HUDEP-2 (cell line): ENCODE results near the gene ARHGAP21.
"Not testable (repeated sequence)": the region's sequence is repeated elsewhere in the genome, so short reads cannot be mapped to it uniquely, and the experiment has no call there.

Experiments
- DNase-seq, 76 experiments: peaks; one replicate each; lab custom pipeline; 2025; ENCODE audit not compliant: unreplicated experiment in 76 of 76; lab: John Stamatoyannopoulos, UW

Gene ARHGAP21

DNA sequence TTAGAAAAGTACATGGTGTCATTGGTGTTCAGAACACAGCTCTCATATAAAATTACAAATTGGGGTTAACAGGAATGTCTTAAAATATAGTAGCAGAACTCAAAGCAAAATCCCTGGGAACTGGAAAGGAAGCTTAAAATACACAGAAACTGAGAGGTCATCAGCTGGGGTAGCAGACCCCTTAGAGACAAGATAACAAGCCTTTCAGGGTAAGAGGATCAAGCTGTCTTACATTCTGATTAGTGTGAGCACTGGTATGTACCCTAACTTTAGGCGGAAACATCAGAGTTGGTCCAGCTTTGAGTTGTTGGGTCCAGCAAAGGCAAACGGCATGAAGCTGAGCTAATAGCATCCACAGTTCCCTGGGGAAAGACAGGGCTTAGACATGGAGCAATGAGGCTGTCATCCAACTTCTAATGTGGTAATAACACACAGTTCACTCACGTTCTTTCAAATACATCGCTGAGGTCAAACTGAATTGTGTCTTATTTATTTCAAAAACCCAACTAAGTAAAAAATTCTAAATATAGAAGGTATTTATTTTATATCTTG is 32.6 kb downstream of the ARHGAP21 start:
- DNase-seq = no peak

DNA sequence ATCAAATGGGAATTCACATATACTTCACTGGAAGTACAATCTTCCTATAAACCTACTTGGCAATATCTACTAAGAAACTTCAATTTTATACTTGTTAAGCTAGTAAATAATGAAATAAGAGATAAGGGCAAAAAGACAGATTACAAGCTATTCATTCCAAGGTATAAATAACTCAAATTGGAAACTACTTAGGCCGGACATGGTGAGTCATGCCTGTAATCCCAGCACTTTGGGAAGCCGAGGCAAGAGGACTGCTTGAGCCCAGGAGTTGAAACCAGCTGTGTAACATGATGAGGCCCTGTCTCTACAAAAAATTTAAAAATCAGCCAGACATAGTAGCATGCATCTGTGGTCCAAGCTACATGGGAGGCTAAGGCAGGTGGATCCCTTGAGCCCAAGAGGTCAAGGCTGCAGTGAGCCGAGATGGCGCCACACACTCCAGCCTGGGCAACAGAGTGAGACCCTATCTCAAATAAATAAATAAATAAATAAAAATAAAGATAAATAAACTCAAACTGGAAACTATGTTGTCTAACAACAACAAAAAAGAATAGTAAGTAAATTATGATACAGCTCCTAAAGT is 37.6 kb downstream of the ARHGAP21 start:
- DNase-seq = no peak

DNA sequence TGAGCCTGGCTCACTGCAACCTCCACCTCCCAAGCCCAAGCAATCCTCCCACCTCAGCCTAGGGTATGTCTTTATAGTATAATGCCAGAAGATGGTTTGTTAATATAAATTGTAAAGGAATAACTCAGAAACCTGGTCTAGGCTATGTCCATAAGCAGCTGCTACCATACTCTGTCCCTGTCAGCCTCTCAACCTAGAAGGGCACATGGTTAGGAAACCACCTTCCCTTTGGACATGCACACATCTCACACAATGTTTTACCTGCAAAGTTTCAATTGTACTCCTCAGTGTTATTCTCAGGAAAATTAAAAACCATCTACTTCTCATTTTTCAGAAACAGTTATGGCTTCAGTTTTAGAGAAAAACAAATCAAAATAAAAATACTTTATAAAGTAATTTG is 40.1 kb downstream of the ARHGAP21 start:
- DNase-seq = no peak

DNA sequence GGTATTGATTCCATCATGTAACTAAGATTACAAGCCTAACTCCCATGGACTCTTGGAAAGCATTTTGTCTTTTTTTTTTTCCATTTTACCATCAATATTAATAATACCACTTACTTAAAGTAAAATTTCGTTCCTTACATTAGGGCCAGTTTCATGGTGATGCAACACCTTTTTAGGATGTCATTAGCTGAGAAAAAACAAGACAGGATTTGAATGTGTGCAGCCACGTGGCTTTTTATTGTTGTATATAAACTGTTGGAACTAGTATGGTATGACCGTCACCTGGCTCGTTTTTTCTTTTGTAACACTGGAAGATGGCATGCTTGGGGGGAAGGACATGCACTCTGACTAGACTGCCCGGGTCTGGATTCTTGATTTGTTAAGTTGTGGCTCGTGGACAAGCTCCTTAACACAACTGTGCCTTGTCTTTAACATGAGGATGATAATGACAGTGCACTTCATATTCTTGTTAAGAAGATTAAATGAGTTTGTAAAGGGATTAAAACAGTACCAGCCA is 42.1 kb downstream of the ARHGAP21 start:
- peak in 1 of 76 experiments; percentile 7 for DNase-seq

DNA sequence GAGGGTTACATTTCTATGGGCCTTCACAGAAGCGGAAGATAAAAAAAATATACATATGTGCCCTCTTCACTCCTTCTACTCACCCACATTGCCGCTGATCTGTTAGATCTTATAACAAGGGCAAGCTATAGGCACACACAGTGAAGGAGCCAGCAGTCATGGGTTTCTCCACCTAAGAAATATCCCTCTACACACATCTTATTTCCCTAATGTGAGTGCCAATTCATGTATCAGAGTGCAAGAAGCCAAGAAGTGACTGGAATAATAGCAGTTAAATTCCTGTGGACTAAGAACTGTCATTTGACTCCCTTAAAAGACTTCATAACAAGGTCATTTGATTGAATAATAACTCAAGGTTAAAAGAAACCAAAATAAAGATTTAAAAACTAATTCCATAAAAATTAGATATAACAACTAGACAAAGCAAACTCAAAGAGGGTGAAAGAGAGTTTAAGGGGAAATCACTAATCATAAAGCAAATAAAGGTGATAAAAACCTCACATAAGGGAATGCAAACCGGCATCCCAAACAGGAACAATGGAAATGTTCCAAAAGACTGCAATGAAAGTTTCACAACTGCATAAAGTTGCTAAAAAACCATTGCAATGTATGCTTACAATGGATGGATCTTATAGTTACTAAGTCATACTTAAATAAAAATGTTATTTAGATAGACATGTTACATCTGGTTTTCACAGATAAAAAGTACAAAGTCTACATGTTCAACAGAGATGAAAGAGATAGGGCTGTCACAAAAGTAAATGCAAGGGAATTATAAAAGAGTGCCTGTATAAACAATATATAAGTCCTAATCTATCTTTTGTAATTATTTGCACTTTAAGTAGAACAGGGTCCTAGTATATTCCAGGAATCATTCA is 42.8 kb downstream of the ARHGAP21 start:
- peak in 1 of 76 experiments; percentile 8 for DNase-seq

DNA sequence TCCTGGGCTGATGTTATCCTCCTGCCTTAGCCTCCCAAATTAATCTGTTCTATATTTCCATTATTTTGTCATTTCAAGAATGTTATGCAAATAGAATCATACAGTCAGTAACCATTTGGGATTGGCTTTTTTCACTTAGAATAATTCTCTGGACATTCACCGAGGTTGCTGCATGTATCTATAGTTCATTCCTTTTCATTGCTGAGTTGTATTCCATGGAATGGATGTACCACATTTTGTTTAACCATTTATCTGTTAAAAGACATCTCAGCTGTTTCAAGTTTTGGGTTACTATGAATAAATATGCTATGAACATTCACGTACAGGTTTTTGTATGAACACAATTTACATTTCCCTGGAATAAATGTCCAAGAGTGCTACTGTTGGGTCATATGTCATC is 44.9 kb downstream of the ARHGAP21 start:
- no peak for DNase-seq

DNA sequence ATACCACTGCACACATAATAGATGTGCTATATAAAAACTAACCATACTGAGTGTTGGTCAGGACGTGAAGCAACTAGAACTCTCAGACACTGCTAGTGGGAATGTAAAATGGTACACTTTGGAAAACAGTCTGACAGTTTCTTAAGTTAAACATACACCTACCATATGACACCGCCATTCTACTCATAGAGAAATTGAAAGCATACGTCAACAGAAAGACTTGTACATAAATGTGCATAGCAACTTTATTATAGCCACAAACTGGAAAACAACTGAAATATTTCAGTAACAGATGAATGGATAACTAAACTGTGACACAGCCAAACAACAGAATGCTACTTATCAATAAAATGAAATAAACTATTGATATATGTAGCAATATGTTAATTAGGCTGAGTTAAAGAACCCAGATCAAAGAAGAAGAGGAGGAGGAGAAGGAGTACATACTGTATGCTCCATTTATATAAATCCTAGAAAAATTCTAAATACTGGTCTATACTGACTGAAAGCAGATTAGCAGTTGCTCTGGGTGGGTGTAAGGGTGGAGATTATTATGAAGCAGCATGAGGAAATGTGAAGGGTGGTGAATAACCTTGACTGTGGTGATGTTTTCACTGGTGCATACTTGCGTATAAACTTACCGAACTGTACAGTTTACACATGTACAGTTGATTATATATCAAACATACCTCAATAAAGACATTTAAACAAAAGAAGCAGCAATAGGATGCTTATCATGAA is 48.6 kb downstream of the ARHGAP21 start:
- DNase-seq = no peak

DNA sequence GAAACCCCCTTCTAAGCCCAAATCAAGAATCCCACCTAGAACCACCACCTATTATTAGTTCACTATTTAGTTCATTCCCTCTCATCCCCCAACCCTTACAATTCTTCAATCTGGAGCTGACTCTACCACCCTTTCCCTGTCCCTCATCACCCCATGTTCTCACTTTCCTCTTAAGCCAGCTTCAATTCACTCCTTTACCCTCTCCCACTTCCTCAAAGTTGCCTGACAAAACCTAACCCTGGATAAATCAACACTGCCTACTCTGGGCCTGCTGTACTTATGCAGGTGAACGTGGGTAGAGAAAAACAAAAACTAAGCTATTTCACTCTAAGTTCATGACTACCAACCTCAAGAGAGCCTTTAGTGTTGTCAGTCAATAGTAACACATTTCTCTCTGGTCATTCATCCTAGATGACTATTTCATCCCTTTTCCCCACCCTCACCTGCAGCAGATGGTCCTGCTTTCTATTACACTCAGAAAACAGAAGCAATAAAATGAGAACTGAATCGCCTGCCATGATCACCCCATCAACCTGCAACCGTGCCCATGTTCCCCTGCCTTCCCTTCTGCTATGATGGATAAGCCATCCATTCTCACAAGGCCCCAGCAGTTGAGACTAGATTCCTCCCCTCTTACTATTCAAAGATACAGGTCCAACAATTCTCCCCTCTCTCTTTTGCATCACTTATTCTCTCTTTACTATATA is 52.6 kb downstream of the ARHGAP21 start:
- no peak for DNase-seq

DNA sequence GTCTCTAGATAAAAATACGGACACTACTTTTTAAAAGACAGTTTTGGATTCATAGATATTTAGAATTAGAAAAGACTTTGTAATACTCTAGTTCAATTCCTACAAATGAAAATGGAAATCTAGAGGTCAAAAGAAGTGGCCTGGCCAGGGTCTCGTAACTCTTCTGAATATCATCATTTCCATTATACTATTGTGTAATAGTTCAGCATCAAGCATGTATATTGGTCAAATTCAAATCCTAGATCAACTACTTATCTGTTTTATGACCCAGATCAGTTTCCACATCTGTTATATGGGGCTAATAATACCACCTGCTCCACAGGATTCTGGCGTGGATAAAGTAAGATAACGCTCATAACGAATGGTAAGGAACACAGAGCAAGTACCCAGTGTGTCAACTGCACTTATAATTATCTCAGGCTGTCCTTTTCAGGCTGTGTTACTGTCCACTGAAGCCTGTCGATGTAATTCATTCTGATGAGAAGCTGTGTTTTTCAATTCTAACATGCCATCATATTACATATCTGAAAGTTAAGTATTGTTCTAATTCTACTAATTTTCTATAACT is 54.3 kb downstream of the ARHGAP21 start:
- DNase-seq = no peak

DNA sequence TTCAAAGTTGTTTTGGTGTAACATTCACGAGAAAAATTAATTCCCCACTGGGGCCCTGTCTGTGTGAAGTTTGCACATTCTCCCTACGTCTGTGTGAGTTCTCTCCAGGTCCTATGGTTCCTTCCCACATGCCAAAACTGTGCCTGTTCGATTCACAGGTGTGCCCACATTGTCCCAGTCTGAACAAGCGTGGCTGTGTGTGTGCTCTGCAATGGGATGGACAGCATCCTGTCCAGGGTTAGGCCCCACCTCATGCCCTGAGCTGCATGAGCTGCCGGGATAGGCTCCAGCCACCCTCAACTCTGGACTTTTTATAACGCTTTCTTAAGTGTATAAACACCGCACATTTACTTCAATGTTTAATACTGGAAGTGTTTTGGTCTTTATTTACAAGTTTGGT is 55.4 kb downstream of the ARHGAP21 start:
- no peak for DNase-seq

DNA sequence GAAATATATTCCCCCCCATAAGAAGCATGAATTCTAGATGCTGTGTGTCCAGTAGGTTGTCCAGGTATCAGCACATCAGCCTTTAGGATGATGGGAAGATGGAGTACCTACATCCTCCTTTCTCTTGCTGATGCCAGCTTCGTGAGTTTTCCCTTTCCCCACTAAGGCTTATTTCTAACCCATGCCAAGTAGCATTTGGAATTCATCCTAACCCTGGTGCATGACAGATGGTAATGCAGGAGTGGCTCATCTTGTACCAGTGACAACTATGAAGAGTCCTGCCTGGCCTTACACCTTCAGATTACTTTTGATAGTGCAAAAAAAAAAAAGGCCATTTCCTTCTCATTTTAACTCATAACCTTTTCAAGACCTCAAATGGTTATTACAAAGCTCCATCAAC is 58.7 kb downstream of the ARHGAP21 start:
- no peak for DNase-seq

DNA sequence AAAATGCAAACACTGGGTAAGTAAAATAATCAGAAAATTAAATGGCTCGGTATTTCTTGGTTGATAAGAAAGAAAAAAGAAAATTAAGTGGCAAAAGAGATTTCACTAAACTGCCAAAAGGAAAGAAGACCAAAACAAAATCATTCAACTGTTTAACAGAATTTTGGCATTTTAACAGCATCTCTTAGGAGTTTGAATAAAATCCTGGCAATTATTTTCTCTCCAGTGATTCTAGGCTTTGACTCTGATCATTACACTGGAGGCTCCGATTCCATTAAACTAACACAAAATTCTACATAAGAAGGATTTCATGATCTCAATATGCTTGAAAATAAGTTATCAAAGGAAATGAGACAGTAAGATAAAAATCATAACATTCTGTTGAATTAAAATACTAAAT is 62.3 kb downstream of the ARHGAP21 start:
- DNase-seq = no peak

DNA sequence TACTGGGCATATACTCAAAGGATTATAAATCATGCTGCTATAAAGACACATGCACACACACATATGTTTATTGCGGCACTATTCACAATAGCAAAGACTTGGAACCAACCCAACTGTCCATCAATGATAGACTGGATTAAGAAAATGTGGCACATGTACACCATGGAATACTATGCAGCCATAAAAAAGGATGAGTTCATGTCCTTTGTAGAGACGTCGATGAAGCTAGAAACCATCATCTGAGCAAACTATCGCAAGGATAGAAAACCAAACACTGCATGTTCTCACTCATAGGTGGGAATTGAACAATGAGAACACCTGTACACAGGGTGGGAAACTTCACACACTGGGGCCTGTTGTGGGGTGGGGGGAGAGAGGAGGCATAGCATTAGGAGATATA is 65.4 kb downstream of the ARHGAP21 start:
- not testable (repeated sequence) for DNase-seq

DNA sequence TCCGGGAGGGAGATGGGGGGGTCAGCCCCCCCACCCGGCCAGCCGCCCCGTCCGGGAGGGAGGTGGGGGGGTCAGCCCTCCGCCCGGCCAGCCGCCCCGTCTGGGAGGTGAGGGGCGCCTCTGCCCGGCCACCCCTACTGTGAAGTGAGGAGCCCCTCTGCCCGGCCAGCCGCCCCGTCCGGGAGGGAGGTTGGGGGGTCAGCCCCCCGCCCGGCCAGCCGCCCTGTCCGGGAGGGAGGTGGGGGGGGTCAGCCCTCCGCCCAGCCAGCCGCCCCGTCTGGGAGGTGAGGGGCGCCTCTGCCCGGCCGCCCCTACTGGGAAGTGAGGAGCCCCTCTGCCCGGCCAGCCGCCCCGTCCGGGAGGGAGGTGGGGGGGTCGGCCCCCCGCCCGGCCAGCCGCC is 67.4 kb downstream of the ARHGAP21 start:
- DNase-seq = not testable (repeated sequence)

DNA sequence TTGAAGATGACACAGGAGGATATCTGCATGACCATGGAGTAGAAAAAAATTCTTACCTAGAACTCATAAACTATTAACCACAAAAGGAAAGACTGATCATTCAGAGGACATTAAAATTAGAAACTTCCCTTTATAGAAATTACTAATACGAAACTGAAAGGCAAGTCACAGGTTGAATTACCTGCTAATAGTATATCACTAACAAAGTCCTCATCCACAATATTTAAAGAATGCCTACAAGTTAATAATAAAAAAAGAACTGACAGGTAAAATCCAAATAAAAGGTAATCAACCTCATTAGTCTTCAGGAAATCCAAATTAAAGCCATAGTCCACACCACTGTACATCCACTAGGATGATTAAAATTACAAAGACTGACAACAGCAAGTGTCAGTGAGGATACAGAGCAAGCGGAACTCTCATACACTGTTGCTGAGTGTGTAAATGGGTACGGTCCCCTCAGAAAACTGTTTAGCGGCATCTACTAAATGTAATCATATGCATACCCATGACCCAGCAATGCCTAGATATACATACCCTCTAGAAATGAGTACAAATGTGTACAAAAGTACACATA is 71.2 kb downstream of the ARHGAP21 start:
- no peak for DNase-seq

DNA sequence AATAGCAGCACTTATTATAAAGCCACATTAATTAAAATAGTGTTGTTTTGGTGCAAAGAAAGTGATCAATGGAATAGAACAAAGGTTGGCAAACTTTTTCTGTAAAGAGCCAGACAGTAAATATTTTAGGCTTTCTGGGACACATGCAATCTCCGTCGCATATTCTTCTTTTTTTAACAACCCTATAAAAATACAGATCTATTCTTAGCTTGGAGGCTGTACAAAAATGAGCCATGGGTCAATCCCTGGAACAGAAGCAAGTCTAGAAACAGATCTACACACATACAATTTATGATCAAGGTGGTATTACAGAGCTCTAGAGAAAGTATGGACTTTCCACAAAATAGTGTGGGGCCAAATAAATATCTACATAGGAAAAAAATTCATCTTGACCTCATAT is 71.8 kb downstream of the ARHGAP21 start:
- DNase-seq = no peak

DNA sequence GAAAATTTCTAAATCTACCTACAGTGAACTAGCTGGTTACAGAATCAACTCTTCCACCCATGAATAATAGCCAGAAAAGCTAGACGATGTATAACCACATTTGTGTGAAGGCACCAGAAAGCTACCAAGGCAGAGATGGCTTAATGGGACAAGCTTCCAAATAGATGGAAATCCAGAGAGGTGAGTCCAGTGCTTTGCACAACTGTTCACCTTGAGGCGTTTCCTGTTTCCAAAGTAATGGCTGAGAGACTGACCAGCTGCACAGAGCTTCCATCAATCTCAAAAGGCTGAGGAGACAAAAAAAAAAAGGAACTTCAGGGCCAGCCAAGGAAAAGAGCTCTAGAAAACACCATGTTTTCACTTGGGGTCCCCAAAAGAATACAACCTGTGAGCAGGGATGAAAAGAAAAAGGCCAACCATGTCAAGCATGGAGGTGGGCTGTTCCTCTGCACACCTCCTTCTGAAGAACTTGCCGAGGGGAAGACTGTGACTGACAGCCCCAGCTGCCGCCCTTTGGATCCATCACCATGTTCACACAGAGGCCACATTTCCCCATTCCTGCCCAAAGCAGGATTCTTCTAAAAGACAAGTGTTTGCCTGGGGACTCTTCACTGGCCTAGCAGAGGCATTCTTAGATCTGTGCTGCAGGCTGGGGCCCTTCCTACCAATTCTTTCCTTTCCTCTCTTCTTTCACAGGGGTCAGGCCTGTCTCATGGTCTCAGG is 72.9 kb downstream of the ARHGAP21 start:
- no peak for DNase-seq

DNA sequence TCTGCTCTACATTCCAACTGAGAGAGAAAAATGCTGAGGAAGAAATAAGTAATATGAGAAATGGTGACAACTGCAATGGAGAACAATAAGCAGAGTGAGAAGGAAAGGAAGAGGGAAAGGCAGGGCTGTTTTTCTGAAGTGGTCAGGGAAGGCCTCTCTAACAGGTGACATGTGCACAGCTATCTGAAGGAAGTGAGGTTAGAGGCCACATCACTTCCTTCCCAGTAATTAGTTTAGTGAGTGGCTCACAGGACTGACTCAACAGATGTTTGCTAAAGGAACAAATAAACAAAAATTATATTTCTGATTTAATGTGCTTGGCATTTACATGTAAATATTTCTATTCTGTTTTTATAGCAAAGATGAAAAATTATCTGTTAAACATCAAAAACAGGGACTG is 77.9 kb downstream of the ARHGAP21 start:
- DNase-seq = no peak

DNA sequence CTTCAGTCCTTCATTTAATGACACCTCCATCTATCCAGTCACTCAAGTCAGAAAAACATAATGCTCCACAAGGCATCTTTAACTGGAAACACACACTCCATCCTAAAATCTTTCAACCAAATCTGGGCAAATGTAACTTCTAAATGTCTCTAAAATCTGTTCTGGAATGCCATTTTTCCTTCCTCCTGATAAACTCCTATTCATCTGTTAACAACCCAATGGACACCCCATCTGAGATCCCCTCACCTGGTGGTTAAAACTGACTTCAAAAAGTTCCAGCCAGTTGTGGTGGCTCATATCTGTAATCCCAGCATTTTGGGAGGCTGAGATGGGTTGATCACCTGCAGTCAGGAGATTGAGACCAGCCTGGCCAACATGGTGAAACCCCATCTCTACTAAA is 78.7 kb downstream of the ARHGAP21 start:
- DNase-seq = no peak
